Measurements from ENCODE around the gene EMP2.
"Not testable (repeated sequence)": the region's sequence is repeated elsewhere in the genome, so short reads cannot be mapped to it uniquely, and the experiment has no call there.

The EMP2 gene

GRCh38 chr16:10510279-10510678 is 70.1 kb downstream of the EMP2 start:
- Histone ChIP-seq H3K9ac (ENCODE audit: low read length) (no peak overlapping the region), H3K27me3 (ENCODE audit: low read length) (no peaks in the 10 kb centered on the region), H3K27ac (ENCODE audit: low read depth, low read length) (no peak overlapping the region), H3K4me2 (ENCODE audit: low read depth, low read length, poor library complexity, severe bottlenecking) (no peak overlapping the region), H3K79me2 (ENCODE audit: insufficient read depth, low read length) (no peaks in the 10 kb centered on the region), H3K36me3 (ENCODE audit: low read length) (no peaks in the 10 kb centered on the region), H3K4me3 (ENCODE audit: insufficient read depth, low read length, poor library complexity, severe bottlenecking) (no peak overlapping the region), H2AFZ (ENCODE audit: low read depth, low read length, severe bottlenecking) (no peak overlapping the region), H3K9me2 (replicated peaks; ENCODE audit: insufficient read depth, low read length) (no peaks in the 10 kb centered on the region), H3F3A (ENCODE audit: insufficient read depth) (no peaks in the 10 kb centered on the region), H4K20me1 (ENCODE audit: low read depth, low read length) (no peaks in the 10 kb centered on the region), H3K9me3 (ENCODE audit: insufficient read depth, low read length) (no peaks in the 10 kb centered on the region)
- TF ChIP-seq CTCF (IDR thresholded peaks at IDR 0.05; ENCODE audit: insufficient read depth, low read length, poor library complexity, severe bottlenecking): no peak
- TF ChIP-seq EZH2phosphoT487 (conservative IDR thresholded peaks at IDR 0.05; ENCODE audit: low read length): no peak

- Histone ChIP-seq H3K4me2 (ENCODE audit: low read depth, low read length, poor library complexity, severe bottlenecking) (no peak overlapping the region), H3K27ac (ENCODE audit: low read depth, low read length) (no peak overlapping the region), H3K9me2 (replicated peaks; ENCODE audit: insufficient read depth, low read length) (no peaks in the 10 kb centered on the region), H4K20me1 (ENCODE audit: low read depth, low read length) (no peaks in the 10 kb centered on the region), H3F3A (ENCODE audit: insufficient read depth) (no peaks in the 10 kb centered on the region), H3K9me3 (ENCODE audit: insufficient read depth, low read length) (no peaks in the 10 kb centered on the region), H3K9ac (ENCODE audit: low read length) (no peak overlapping the region), H3K79me2 (ENCODE audit: insufficient read depth, low read length) (no peaks in the 10 kb centered on the region), H2AFZ (ENCODE audit: low read depth, low read length, severe bottlenecking) (peak overlapping the region; percentile 36), H3K27me3 (ENCODE audit: low read length) (no peaks in the 10 kb centered on the region), H3K36me3 (ENCODE audit: low read length) (no peaks in the 10 kb centered on the region), H3K4me3 (ENCODE audit: insufficient read depth, low read length, poor library complexity, severe bottlenecking) (no peak overlapping the region)
- no peak for TF ChIP-seq EZH2phosphoT487 (conservative IDR thresholded peaks at IDR 0.05; ENCODE audit: low read length)
- peak; percentile 71 for TF ChIP-seq CTCF (IDR thresholded peaks at IDR 0.05; ENCODE audit: insufficient read depth, low read length, poor library complexity, severe bottlenecking)
Observed at GRCh38 chr16:10509534-10510025, 70.8 kb downstream of the EMP2 start.

DNA sequence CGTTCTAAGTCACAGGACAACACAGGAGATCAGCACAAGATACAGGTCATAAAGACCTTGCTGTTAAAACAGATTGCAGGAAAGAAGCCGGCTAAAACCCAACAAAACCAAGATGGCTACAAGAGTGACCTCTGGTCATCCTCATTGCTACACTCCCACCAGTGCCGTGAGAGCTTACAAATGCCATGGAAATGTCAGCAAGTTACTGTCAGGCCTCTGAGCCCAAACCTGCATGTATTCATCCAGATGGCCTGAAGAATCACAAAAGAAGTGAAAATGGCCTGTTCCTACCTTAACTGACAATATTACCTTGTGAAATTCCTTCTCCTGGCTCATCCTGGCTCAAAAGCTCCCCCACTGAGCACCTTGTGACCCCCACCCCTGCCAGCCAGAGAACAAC is 75.1 kb downstream of the EMP2 start:
- H3K36me3 ChIP-seq (ENCODE audit: low read length); H3K9me2 ChIP-seq (replicated peaks; ENCODE audit: insufficient read depth, low read length); H3K9ac ChIP-seq (ENCODE audit: low read length); H4K20me1 ChIP-seq (ENCODE audit: low read depth, low read length); H3K4me3 ChIP-seq (ENCODE audit: insufficient read depth, low read length, poor library complexity, severe bottlenecking); H2AFZ ChIP-seq (ENCODE audit: low read depth, low read length, severe bottlenecking); H3K27ac ChIP-seq (ENCODE audit: low read depth, low read length); H3K27me3 ChIP-seq (ENCODE audit: low read length); H3K79me2 ChIP-seq (ENCODE audit: insufficient read depth, low read length); H3K9me3 ChIP-seq (ENCODE audit: insufficient read depth, low read length); H3K4me2 ChIP-seq (ENCODE audit: low read depth, low read length, poor library complexity, severe bottlenecking); H3F3A ChIP-seq (ENCODE audit: insufficient read depth): not testable (repeated sequence)

DNA sequence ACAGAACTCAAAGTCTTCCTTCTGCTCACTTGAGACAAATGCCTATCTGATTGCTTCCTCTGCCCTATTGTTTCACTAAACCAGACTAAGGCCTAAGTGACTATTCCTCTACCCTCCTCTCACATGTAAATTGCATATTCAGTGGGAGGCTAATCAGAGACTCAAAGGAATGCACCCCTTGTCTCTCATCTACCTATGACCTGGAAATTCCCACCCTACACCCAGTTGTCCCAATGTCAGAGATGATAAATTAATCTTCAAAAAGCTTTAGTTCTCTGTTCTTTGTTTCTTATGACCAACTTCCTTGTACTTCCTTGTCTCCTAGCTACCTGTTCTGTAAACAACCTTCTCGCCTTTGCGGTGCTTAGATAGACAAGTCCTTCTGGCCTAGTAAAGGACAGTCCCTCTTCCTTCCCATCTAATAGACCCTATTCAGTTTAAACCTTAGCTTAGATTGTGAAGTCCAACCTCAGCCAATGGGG is 76.0 kb downstream of the EMP2 start:
- Histone ChIP-seq H3K9me2 (replicated peaks; ENCODE audit: insufficient read depth, low read length) (no peaks in the 10 kb centered on the region), H3K4me3 (ENCODE audit: insufficient read depth, low read length, poor library complexity, severe bottlenecking) (no peak overlapping the region), H3K27ac (ENCODE audit: low read depth, low read length) (no peak overlapping the region), H2AFZ (ENCODE audit: low read depth, low read length, severe bottlenecking) (no peak overlapping the region), H3K9ac (ENCODE audit: low read length) (no peak overlapping the region), H3K36me3 (ENCODE audit: low read length) (no peaks in the 10 kb centered on the region), H3K4me2 (ENCODE audit: low read depth, low read length, poor library complexity, severe bottlenecking) (no peak overlapping the region), H3K9me3 (ENCODE audit: insufficient read depth, low read length) (no peaks in the 10 kb centered on the region), H3F3A (ENCODE audit: insufficient read depth) (no peaks in the 10 kb centered on the region), H3K79me2 (ENCODE audit: insufficient read depth, low read length) (no peaks in the 10 kb centered on the region), H4K20me1 (ENCODE audit: low read depth, low read length) (no peaks in the 10 kb centered on the region), H3K27me3 (ENCODE audit: low read length) (no peaks in the 10 kb centered on the region)
- no peak for TF ChIP-seq EZH2phosphoT487 (conservative IDR thresholded peaks at IDR 0.05; ENCODE audit: low read length)
- no peak for TF ChIP-seq CTCF (IDR thresholded peaks at IDR 0.05; ENCODE audit: insufficient read depth, low read length, poor library complexity, severe bottlenecking)

Measured in SU-DHL-6 (cell line).